Fibroblast of skin of abdomen (primary cell): ENCODE data around the gene ERGIC3.

Source experiments
- DNase-seq: peaks from one replicate; pipeline ENCODE4 v3.0.0-alpha.2; 2013

ERGIC3 gene

DNA sequence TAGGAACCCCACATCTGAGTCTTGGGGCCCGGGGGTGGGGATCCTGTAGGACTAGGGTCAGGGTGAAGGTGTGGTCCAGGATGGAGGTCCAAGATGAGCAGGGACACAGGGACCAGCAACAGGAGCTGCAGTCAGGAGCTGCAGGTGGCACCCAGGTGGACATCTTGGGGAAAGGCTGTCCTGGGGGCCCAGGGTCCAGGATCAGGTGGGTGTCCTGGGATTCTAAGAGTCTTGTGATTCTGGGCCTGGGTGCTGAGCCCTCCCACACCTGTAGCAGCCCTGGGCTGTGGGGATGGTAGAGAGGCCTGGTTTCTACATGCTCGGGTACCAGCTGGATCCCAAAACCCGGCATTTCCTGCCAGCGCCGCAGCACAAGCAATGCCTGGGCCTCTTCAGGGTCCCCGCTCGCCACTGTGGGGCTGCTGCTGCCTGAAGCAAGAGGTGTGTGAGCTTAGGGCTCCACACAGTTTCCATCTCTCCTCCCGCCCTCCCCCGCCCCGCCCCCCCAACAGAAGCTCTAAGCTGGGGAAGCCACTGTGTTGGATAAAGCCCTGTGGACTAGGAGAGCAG lies 20.7 kb downstream of the ERGIC3 start:
- DNase-seq: no peak

DNA sequence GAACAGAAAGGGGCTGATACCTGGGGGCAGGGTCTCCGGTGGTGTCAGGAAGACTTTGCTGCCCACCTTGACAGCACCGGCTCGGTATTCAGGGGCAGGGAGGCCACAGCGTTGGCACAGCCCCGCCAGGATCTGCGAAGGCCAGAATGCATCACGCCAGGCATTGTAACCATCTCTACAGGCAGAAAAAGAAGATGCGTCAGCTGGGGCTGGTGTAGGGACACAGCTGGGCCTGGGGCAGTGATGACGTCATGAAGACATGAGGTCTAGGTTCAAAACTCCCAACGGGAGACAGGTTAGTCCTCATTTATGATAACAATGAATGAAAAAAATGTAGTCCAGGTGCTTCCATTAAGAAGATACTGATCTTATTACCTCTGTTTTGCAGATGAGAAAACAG lies 22.0 kb downstream of the ERGIC3 start:
- no peak for DNase-seq

DNA sequence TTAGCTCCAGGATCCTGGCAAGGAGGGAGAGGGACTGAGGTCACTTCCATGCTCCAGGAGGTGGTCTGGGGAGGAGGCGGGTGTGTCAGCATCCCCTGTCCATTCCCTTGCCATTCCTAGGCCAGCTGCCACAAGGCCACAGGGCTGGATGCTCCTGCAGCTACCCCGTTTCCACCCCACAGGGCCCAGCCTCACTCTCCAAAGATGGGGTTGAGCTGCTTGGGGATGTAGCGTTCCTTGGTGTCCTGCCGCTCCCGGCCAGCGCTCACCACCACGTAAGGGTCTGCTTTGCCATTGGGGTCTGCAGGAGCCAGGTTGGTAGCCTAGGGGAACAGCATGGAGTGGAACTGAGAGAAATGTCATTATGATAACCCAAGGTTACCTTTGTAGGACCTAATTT lies 23.0 kb downstream of the ERGIC3 start:
- no peak for DNase-seq

DNA sequence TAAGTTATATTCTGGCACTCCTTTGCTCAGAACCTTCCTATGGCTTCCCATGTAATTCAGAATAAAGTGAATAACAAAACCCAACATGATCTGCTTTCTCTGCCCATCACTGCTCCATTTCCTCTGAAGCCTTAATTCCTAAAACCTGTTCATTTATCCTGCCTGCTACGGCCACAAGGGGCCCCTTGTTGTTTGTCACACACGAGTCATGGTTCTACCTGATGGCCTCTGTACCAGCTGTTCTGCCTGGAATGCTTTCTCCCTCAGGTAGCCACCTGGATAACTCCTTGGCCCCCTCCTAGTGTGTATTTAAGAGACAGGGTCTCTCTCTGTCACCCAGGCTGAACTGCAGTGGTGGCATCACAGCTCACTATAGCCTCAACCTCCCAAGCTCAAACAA lies 26.8 kb downstream of the ERGIC3 start:
- DNase-seq: no peak

DNA sequence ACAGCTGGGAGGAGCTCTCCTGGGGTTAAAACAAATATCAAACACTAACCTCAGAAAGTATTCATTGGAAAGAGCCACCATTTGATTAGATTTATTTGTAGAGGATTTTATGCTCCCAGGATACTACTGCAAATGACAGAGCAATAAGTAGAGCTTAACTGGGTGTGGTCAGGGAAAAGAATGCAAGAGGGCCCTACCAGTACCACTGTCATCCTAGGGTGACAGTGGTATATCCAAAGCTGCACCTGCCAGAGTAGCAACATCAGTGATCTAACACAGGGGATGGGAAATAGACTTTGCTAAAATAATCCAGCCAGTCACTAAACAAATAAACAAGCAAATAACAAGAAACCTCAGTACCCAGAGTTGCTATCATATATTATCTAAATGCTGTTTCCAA lies 29.7 kb downstream of the ERGIC3 start:
- no peak for DNase-seq

DNA sequence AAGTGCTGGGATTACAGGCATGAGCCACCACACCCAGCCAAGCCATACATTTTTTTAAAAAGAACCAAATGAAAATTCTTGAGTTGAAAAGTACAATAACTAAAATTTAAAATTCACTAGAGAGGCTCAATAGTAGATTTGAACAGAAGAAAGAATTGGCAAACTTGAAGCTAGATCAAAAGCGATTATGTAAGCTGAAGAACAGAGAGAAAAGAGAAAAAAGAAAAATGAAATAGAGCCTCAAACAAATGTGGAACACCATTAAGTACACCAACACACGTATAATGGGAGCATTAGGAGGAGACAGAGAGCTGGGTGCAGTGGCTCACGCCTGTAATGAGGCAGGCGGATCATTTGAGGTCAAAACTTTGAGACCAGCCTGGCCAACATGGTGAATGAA lies 31.0 kb downstream of the ERGIC3 start:
- DNase-seq: no peak

DNA sequence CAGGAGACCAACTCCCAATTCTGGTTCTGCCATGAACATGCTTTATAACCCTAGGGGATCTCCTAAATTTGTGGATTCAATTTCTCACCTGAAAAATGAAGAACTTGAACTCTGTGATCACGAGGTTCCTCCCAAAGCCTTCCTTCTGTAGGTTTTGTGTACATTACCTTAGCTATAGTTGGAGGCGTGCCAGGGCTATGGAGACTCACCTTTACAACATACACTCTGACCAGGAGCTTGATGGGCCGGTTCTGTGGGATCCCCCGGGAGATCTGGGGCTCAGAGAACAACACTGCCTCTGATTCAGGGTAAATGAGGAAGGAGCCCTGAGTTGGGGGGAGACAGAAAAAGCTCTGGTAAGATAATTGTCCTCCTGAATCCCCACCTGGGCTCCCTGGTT lies 34.1 kb downstream of the ERGIC3 start:
- DNase-seq: no peak

DNA sequence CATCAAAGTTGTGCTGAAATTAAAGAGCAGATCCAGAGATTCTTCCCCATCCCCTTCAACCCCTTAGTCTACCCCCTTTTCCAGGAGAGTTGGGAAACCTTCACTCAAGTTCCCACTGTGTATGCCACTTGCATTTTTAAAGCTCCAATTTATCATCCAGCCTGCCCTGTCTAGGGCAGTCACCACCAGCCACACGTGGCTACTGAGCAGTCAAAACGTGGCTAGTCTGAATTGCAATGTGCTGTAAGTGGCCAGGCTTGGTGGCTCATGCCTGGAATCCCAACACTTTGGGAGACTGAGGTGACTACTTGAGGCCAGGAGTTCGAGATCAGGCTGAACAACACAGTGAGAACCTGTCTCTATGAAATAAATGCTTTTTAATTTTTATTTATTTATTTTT lies 34.9 kb downstream of the ERGIC3 start:
- no peak for DNase-seq

DNA sequence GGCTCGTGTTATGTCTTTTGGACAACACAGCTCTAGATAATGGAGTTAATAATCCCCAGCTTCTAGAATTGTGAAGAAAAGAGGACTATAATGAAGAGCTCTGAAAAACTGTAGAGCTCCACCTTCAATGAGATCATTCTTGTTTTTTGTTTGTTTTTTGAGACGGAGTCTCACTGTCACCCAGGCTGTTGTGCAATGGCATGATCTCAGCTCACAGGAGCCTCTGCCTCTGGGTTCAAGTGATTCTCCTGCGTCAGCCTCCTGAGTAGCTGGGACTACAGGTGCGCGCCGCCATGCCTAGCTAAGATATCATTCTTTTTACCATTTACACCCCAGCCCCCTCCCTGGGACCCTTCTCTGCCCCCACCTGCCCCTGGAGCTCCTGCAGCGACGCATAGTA lies 36.6 kb downstream of the ERGIC3 start:
- DNase-seq: no peak

DNA sequence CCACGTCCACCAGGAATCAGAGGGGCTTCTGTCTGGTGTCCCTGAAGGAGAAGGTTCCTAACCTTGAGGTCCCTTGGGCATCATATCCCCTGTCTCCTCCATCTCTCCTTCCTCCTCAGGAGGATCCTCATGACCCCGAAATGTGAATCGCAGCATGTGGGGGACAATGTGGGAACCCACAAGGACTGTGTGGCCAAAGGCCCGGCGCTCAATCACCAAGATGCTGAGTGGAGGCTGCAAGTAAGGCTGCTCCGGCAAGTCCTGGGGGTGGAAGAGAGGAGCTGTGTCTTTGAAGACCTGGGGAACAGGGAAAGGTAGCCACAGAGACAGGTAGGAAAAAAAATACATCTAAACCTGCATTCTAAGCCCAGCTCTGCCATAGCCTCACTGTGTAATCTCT lies 37.3 kb downstream of the ERGIC3 start:
- DNase-seq: no peak

DNA sequence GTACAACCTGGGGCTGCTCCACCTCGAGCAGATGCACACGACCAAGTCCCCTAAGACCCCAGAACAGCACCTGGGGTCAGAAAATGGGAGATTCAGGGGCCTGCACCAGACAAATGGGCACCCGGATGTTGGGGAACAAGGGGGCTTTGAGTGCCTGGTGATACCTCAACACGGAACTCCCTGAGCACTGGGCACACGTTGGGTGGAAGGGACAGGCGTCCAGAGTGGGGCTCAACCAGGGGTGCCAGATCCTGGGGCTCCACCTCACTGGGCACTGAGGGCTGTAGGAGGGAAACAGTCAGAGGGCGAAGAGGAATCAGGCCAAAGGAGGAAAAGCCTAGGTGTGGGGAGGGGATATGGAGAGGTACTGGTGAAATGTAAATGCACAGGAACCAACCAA lies 40.3 kb downstream of the ERGIC3 start:
- DNase-seq: no peak

DNA sequence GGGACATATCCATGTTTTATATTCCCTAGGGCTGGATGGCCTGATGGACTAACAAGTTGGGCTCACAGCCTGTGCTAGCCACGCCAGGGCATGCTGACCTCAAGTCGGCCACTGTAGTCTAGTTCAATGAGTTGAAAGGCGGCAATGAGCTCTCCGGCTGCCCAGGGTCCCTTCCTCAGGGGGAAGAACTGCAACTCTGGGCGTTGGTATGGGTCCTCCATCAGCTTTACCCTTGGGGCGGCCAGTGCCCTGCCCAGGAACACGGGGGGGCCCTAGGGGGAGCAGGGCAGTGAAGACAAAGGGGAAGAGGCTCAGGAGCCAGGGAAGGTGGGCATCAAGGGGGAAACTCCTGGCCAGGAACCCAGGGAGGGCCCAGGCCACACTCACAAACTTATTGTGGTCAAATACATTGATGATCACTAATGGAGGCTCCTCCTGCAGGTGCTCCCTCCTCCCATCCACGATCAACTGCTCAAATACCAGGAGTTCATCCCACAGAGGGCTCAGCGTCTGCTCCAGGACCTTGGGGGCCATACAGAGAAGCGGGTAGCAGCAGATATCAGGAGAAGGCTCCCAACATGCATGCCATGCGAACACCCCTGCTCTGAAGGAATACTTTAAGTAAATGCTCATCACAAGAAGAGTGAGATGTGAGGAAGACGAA lies 41.0 kb downstream of the ERGIC3 start:
- no peak for DNase-seq

DNA sequence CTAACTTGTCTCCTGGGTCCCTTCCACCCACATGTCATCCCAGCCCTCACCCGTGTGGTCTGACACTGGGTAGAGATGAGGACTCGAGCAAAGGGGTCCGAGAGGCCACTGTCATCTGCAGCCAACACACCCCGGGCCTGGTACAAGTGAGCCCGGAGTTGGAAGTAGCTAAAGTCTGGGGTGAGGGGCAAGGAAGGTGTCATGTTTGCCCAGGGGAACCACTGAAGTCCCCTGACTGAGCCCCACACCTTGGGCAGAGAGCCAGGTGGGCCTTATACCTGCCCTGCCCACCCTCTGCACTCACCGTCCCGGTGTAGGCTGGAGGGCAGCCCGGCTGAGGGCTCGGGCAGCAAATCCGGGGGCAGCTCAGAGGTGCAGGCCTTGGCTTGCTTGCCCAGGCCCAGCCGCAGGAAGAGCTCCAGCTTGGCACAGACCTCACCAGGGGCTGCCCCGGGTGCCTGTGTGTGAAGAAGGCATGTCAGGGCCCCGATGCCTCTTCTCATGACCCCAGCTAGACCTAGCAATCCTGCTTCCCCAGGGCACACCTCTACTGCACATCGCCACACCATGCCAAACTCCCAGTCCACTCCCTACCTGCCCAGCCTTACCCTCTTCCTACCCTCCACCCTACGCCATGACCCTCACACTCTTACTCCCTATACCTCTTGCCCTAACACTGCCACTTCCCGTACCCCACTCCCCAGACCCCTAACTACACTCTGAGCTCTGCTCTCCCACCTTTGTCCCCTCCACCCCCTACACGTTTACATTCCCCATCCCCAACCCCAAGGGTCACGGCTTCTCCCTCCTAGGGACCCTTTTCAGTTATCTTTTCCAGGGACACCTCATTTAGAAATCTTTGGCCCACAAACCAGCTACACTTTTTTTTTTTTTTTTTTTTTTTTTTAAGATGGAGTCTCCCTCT lies 42.0 kb downstream of the ERGIC3 start:
- no peak for DNase-seq

DNA sequence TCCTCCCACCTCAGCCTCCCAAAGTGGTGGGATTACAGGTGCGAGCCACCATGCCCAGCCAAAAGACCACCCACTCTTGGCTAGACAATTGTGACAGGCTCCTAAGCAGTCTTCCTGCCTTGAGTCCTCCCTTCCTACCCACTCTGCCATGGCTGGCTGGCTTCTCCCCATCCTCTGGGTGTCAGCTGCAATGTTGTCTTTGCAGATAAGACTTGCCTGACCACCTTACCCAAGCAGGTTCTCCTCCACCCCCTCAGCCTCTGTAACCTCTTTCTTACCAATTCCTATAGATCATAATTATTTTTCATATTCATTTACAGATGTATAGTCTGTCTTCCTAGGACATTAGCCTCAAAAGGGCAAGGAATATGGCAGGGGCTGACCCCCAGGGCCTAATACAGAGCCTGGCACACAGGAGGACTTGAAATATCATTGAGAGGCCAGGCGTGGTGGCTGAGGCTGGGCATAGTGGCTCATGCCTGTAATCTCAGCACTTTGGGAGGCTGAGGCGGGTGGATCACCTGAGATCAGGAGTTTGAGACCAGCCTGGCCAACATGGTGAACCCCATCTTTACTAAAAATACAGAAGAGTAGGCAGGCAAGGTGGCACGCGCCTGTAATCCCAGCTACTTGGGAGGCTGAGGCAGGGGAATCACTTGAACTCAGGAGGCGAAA lies 45.0 kb downstream of the ERGIC3 start:
- DNase-seq: no peak

DNA sequence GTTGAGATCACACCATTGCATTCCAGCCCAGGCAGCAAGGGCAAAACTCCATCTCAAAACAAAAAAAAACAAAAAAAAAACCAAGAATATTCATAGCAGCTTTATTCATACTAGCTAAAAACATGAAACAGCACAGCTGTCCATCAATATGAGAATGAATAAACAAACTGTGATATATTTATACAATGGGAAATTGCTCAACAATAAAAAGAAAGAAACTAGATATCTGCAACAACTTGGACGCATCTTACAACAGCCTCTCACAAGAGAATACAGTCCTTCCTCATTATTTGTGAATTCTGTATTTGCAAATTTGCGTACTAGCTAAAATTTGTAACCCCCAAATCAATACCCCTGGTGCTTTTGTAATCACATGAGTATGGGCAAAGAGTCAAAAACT lies 45.6 kb downstream of the ERGIC3 start:
- no peak for DNase-seq

DNA sequence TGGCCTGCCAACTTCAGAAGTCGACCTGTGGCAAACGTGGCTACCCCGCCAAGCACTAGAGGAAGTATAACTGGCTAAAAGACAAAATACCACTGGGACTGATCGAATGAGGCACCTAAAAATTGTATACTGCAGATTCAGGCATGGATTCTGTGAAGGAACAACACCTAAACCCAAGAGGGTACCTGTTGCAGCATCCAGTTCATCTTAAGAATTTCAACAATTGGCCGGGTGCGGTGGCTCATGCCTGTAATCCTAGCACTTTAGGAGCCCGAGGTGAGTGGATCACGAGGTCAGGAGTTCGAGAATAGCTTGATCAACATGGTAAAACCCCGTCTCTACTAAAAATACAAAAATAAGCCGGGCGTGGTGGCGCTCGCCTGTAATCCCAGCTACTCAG lies 46.5 kb downstream of the ERGIC3 start:
- DNase-seq: no peak

DNA sequence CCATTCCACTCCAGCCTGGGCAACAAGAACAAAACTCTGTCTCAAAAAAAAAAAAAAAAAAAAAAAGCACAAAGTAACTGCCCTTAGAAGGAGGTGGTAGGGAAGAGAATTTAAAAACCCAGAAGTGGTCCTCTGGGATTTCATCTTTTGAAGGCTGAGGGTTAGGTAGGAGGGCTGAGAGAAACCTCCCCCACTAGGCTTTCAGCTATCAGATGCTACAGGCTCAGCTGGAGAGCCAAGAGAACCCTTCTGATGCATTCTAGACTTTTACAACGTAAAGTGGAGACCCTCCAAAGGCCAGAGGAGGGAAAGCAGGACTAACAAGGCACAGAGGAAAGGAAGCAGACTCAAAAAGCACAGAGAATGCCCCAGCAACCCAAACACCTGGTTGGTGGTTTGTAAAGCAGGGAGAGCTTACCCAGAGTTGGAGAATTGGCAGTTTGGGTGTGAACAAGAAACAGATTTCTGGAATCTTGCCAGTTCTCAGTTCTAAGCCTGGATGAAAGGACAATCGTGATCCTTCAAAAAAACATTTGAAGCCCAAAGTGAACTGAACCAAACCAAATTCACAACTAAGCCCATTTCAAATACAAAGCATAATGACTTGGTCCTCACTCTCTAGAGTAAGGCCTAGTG lies 50.6 kb downstream of the ERGIC3 start:
- DNase-seq: no peak

DNA sequence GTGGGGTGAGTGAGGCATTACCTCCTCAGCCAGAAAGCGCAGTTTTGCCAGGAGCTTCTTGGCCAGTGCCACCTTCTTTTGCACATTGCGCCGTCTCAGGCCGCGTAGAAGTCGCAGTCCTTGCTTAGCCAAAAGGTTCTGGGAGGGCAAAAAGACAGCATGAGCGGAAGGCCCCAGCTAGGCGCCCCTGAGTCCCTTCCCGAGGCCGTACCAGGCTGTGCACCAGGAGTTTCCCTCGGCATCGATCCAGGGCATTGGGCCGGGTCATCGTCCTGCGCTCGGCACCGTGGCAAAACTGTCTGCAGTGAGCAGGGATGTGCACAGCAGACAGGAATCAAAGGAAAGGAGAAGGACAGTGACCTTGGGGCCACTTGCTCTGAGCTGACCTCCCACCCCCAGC lies 53.6 kb downstream of the ERGIC3 start:
- DNase-seq: no peak

DNA sequence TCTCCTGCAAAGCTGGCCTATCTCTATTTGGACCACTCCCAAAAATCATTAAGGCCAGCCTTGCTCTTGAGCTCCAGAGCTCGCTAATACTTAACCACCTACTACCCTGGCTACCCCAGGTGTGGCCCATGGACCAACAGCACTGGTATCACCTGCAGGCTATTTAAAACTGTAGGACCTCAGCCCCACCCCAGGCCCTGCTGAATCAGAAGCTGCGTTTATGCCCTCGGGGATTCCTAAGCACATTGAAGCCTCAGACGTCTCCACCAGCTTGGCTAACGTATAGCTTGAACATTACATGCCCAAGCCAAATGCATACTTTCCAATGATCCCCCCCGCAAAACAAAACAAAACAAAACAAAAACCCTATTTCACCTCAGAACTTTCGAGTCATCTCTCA lies 54.0 kb downstream of the ERGIC3 start:
- DNase-seq: no peak

DNA sequence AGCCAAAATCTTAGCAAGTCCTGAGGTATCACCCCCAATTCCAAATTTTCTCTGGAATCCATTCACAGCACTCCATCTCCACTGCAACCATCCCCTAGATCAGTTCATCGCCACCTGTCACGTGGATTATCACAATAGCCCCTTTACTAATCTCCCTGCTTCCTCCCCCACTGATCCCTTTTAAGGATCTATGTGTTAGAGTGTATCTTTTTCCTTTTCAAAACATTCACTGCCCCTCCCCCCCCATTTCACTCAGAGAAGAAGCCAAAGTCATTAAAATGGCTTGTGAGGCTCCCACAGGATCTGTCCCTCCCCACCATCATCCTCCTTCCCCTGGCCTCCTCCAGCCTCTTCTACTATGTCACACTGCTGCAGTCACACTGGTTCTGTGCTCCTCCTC lies 55.3 kb downstream of the ERGIC3 start:
- no peak for DNase-seq

DNA sequence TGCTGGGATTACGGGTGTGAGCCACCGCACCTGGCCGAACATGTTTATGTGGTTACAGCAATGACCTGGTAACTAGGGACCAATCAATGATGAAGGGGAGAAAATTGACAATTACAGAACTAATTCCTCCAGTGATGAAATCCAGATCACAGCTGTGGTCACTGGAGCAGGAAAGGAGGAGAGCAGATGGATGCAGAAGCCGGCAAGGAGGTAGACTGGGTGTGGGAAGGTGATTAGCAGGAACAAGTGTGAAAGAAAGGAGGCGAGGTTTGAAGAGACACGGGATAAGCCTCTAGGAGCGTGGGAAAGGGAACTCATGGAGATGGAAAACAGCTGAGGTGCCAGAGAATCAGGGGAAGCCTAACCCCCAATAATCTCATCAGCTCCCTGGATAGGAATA lies 56.6 kb downstream of the ERGIC3 start:
- DNase-seq: no peak

DNA sequence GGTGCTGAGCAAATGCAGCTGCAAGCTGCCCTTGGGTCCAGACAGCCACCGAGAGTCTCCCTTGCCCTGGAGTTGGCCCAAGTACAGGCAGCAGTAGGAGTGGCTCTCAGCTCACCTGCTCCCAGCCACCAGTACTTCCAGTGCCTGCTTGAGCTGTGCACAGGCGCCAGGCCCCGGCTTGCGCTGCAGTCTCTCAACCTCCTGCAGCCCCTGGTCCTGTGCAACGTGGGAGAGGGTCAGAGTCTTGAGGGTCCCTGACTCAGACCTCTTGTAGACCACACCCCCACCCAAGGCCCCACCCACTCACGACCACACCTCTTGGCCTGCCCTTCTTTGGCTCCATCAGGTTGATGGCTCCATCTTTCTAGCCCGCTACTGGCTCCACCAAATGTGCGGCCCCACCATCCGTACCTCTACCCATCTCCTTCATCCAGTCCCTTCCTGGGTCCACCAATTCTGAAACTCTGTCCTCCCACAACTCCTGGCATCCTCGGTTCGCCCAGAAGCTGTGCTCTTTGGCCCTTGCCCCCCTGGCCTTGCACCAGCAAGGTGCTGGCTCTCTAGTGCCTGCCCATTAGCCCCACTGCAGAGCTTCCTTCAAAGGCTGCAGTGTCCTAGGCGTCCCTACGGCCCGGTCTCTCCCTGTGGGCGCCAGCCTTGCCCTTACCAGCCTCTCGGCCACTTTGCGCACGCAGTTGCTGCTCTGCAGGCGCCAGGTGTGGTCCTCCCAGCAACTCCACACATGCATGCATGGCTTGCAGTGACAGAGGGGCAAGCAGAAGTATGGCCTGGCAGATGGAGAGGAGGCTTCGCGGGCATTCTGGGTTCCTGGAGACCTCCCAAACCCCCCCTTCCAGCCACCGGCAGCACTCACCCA lies 57.3 kb downstream of the ERGIC3 start:
- no peak for DNase-seq
